HG03108 (cell line): Measurements from ENCODE around the gene SFXN5.
A peak's percentile ranks its signal among the peaks of the same experiment; 100 is the strongest.

Experiments
- ATAC-seq: cut with Tn5 transposase; IDR thresholded peaks from one replicate; pipeline ENCODE4 v1.9.1; 2021; ENCODE audit warnings: moderate library complexity; ENCODE audit not compliant: unreplicated experiment

Gene SFXN5

GRCh38 chr2:72945450-72946019 is 126.0 kb downstream of the SFXN5 start:
- ATAC-seq = no peak

- ATAC-seq = no peak
Measured at GRCh38 chr2:72944804-72945449, 126.6 kb downstream of the SFXN5 start.

GRCh38 chr2:72943540-72944395 is 127.7 kb downstream of the SFXN5 start:
- ATAC-seq = no peak

GRCh38 chr2:72942881-72943418 is 128.6 kb downstream of the SFXN5 start:
- ATAC-seq = no peak

GRCh38 chr2:72942293-72942692 is 129.2 kb downstream of the SFXN5 start:
- ATAC-seq = no peak

- ATAC-seq = no peak
Measured at GRCh38 chr2:72940786-72941185, 130.7 kb downstream of the SFXN5 start.

- ATAC-seq = no peak
Measured at GRCh38 chr2:72940361-72940760, 131.2 kb downstream of the SFXN5 start.

- no peak for ATAC-seq
Measured at GRCh38 chr2:72938455-72938854, 133.1 kb downstream of the SFXN5 start.

GRCh38 chr2:72937356-72937669 is 134.2 kb downstream of the SFXN5 start:
- ATAC-seq = no peak

- no peak for ATAC-seq
Measured at GRCh38 chr2:72936660-72937355, 134.7 kb downstream of the SFXN5 start.

GRCh38 chr2:72935611-72935957 is 135.9 kb downstream of the SFXN5 start:
- no peak for ATAC-seq

- ATAC-seq = peak; percentile 51
Measured at GRCh38 chr2:72934683-72935610, 136.6 kb downstream of the SFXN5 start.

- ATAC-seq = no peak
Measured at GRCh38 chr2:72933646-72934151, 137.8 kb downstream of the SFXN5 start.

GRCh38 chr2:72933207-72933606 is 138.3 kb downstream of the SFXN5 start:
- no peak for ATAC-seq

GRCh38 chr2:72932805-72933204 is 138.7 kb downstream of the SFXN5 start:
- no peak for ATAC-seq

GRCh38 chr2:72932045-72932740 is 139.3 kb downstream of the SFXN5 start:
- ATAC-seq = no peak

- ATAC-seq = no peak
Measured at GRCh38 chr2:72931280-72931910, 140.1 kb downstream of the SFXN5 start.

- no peak for ATAC-seq
Measured at GRCh38 chr2:72929010-72929409, 142.5 kb downstream of the SFXN5 start.
